ENCODE measurements around the gene STPG2. TPM values are rescaled to one million over a fixed set of nuclear protein-coding genes. Genes with fewer than 3 reads are reported as not detected.

The STPG2 gene
- polyA plus RNA-seq, 3 donors from 2014 or later, result not detected

DNA sequence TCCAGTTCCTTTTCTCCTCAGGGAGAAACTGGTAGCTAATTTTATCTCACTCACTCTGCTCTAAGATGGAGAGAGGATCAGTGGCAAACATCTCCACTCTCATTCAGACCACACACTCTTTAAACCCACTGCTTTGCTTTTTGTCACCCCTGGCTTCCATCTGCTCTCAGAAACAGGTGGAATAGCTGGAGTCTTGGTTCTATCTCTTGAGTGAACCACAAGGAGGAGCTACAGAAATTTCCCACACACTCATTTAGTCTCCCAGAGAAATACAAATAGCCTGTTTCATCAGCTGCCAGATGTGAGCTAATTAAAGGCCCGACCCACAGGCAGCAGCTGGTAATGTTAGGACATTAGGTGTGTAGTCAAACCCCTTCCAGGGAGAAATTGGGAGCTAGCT is 96.6 kb downstream of the STPG2 start:
- Mint-ChIP-seq H3K27ac (no peak overlapping the region), H3K9me3 (peaks cover 0 to 11% (median 3%) of the 10 kb centered on the region in 6 donors), H3K27me3 (ENCODE audit: low read depth in 3 of 3) (peaks cover 3 to 4% (median 3%) of the 10 kb centered on the region in 3 donors), H3K36me3 (no peaks in the 10 kb centered on the region), H3K4me3 (no peak overlapping the region), H3K4me1 (no peaks in the 10 kb centered on the region)
- DNase-seq, result no peak

DNA sequence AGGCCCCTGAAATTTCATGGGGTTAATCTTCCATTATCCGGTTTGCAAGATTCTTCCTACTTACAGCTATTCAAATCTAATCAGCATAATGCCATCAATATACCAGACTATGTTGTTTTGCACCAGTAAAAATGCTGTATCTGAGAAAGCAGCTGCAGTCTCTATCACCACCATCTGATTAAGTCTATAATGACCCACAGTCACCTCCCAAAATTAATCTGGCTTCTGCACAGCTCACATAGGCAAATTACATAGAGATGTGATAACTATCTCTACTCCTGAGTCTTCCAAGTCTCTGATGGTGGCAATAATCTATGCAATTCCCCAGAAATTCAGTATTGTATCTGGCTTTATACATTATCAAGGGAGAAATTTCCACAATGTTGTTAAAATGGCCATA is 113.2 kb downstream of the STPG2 start:
- no peaks in the 10 kb centered on the region for H3K36me3 Mint-ChIP-seq
- peaks cover 9 to 42% (median 24%) of the 10 kb centered on the region in 6 donors for H3K9me3 Mint-ChIP-seq
- no peak for DNase-seq
- H3K4me3 Mint-ChIP-seq, result no peak overlapping the region
- no peaks in the 10 kb centered on the region for H3K4me1 Mint-ChIP-seq
- H3K27me3 Mint-ChIP-seq (ENCODE audit: low read depth in 3 of 3), result peaks cover 0 to 2% (median 0%) of the 10 kb centered on the region in 3 donors
- H3K27ac Mint-ChIP-seq, result no peak overlapping the region

DNA sequence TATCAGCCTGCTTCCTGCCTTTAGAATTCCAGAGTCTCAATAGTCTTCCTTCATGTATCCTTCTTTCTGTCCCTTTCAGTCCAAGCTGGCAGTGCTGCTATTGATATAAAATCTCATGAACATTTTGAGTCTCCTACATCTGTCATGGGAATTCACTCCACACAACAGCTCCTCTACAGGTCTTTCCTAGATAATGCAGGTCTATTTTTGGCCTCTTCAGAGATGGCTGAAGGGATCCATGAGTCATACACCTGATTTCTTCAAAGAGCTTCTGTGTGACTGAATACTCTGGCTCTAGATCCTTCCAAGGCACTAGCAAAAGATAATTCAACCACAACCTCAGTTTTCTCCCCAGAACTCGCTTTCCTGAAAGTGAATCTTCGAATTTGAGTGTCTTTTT is 115.4 kb downstream of the STPG2 start:
- Mint-ChIP-seq H3K27me3 (ENCODE audit: low read depth in 3 of 3) (peaks cover 0 to 2% (median 0%) of the 10 kb centered on the region in 3 donors), H3K4me1 (no peaks in the 10 kb centered on the region), H3K9me3 (peaks cover 10 to 44% (median 27%) of the 10 kb centered on the region in 6 donors), H3K4me3 (no peak overlapping the region), H3K27ac (no peak overlapping the region), H3K36me3 (no peaks in the 10 kb centered on the region)
- no peak for DNase-seq

DNA sequence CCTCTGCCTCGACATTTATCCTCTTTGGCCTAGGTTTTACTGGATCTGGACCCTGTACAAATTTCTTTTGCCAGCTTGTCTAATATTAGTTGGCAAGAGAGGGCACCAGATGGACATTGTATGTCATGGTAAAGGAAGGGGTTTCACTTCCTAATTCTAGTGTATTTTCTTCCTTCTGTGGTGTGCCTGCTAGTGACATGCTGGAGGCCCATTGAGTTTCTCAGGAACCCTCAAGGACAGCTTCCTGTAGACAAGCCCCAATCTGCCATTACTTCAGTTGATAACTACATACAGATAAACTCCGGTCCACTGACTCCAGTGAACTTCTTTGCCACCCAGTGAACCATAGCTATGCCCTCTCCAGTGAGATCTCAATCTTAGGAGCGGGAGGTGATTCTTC is 116.9 kb downstream of the STPG2 start:
- DNase-seq, result no peak
- Mint-ChIP-seq H3K27ac (no peak overlapping the region), H3K27me3 (ENCODE audit: low read depth in 3 of 3) (peaks cover 0 to 2% (median 0%) of the 10 kb centered on the region in 3 donors), H3K9me3 (peaks cover 7 to 41% (median 26%) of the 10 kb centered on the region in 6 donors), H3K36me3 (no peaks in the 10 kb centered on the region), H3K4me1 (no peaks in the 10 kb centered on the region), H3K4me3 (no peak overlapping the region)

DNA sequence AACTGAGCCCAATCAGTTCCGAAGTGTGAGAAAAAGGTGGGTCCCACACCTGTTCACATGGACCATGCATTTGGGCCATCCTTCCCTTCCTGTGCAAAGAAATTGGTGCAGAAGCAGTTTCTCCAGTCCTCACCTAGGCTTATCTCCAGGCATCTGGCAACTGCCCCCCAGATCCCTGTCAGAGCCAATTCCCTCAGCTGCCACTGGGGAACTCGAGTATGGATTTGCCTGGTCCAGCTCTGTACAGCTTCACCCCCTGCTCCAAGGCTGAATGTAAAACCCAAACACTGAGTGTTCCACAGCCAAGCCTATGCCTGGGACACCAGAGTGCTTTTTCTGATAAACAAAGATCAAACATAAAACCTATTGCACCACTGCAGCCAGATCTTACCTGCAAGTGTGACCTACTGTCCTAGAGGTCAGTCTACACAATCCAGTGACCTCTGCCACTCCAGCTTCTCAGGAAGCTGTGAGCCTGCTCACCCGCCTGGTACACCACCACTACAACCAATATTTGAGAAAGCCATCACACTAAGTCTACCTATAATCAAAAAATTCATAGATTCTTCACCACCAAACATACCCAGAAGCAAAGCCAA is 136.4 kb downstream of the STPG2 start:
- peaks cover 19 to 52% (median 33%) of the 10 kb centered on the region in 6 donors for H3K9me3 Mint-ChIP-seq
- no peak for DNase-seq
- no peak overlapping the region for H3K4me3 Mint-ChIP-seq

DNA sequence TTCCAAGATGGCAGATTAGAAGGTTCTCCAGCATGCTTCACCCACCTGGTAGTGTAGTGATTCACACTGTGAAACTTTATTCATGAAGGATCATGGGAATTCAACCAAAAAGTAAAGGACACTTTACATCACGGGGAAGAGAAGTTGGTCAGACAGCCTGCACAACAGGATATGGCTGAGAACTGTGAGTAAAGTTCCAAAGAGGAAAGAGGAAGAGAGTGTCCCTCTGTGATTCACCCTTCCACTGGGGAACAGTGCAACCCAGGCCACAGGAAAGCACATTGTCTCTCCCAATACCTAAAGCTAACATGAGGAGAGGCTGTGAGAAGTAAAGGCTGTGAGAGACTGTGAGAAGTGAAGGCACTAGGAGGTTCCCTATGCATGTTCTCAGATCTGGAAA is 137.2 kb downstream of the STPG2 start:
- Mint-ChIP-seq H3K27me3 (ENCODE audit: low read depth in 3 of 3) (peaks cover 0 to 4% (median 0%) of the 10 kb centered on the region in 3 donors), H3K4me1 (no peaks in the 10 kb centered on the region), H3K36me3 (no peaks in the 10 kb centered on the region), H3K4me3 (no peak overlapping the region), H3K9me3 (peaks cover 18 to 47% (median 26%) of the 10 kb centered on the region in 6 donors), H3K27ac (no peak overlapping the region)
- DNase-seq, result no peak

More for the DNA sequence above, 136.4 kb downstream of the STPG2 start:
- Mint-ChIP-seq H3K27ac (no peak overlapping the region), H3K36me3 (no peaks in the 10 kb centered on the region), H3K4me1 (no peaks in the 10 kb centered on the region), H3K27me3 (ENCODE audit: low read depth in 3 of 3) (peaks cover 0 to 4% (median 0%) of the 10 kb centered on the region in 3 donors)

DNA sequence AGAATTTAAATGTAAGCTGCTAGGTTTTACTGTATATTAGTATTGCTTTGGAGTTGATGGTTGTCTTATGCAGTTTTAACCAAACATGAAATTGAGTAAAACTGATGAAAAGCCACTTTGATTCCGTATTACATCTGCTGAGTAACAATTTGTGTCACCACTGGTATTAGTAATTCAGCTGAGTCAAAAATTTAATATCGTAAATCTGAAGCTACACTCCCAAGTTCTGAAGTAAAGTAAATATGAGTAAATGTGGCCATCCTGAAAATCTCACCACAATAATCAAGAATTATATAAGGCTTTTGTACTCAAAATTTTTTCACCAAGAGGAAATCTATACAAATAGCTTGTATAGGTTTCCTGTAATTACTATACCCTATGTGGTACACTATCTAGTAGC is 142.3 kb downstream of the STPG2 start:
- Mint-ChIP-seq H3K27me3 (ENCODE audit: low read depth in 3 of 3) (peaks cover 0 to 2% (median 0%) of the 10 kb centered on the region in 3 donors), H3K36me3 (no peaks in the 10 kb centered on the region), H3K4me3 (no peak overlapping the region), H3K27ac (no peak overlapping the region), H3K9me3 (peaks cover 0 to 16% (median 7%) of the 10 kb centered on the region in 6 donors), H3K4me1 (no peaks in the 10 kb centered on the region)
- DNase-seq, result no peak

DNA sequence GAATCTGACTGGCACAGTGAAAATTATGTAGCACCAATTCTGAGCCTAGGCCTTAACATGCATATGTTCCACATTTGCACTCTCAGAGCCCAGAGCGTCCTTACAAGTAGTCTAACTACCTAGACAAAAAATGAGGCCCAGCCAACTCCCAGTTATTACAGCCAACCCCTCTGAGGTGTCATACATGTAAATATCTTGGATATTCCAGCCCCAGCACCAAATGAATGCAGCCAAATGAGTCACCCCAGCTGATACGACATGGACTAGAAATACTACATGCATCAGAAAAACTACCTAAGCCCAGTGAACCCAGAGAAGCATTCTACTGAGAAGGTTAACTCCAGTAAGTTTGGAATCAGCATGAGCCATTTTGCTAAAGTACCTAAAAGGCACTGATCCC is 145.1 kb downstream of the STPG2 start:
- DNase-seq, result no peak
- Mint-ChIP-seq H3K4me3 (no peak overlapping the region), H3K27ac (no peak overlapping the region), H3K4me1 (no peaks in the 10 kb centered on the region), H3K9me3 (peaks cover 2 to 17% (median 9%) of the 10 kb centered on the region in 6 donors), H3K36me3 (no peaks in the 10 kb centered on the region), H3K27me3 (ENCODE audit: low read depth in 3 of 3) (peaks cover 0 to 2% (median 0%) of the 10 kb centered on the region in 3 donors)

DNA sequence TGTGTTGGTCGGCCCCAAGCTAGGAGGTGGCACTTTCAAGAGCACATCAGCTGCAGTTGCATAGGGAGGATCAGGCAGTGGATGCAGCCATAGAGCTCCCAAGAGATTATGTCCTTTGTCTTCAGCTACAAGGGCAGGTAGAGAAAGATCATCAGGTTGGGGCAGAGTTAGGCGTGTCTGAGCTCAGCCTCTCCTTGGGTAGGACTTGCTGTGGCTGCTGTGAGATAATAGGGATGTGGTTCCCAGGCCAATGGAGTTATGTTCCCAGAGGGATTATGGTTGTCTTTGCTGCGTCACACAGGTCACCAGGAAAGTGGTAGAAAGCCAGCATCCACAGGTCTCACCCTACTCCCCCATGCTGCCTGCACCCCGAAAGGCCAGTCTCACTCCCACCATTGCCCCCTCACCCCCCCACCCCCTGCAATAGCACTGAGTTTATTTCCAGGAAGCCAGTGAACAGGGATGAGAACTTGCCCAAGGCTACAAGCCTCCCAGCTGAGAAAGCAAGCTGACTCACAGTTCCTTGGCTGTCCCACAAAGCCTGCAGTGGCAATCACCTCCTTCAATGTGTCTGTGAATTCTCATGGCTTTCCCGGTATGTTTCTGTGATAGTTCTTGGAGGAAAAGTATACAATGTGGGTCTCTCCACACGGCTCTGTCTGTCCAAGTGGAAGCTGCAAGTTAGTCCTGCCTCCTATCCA is 148.4 kb downstream of the STPG2 start:
- no peaks in the 10 kb centered on the region for H3K36me3 Mint-ChIP-seq
- no peak overlapping the region for H3K4me3 Mint-ChIP-seq
- peaks cover 2 to 23% (median 12%) of the 10 kb centered on the region in 6 donors for H3K9me3 Mint-ChIP-seq
- no peak overlapping the region for H3K27ac Mint-ChIP-seq
- DNase-seq, result no peak
- H3K4me1 Mint-ChIP-seq, result no peaks in the 10 kb centered on the region
- no peaks in the 10 kb centered on the region for H3K27me3 Mint-ChIP-seq (ENCODE audit: low read depth in 3 of 3)

DNA sequence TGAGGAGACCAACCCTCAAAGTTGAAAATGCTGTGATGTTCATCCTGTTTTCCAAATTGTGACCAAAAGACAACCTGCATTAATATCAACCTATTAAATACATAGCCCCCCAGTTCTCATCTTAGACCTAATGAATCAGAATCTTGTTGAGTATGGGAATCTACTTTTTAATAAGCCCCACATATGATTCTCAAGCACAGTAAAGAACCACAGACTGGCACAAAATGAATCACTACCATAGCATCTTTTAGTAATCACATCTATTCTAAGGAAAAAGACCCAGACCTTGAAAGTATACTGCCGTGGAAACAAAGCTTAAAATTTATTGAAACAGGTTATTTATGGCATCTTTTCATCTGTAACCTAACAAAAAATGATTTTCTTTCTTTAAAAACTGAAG is 152.9 kb downstream of the STPG2 start:
- Mint-ChIP-seq H3K4me3 (no peak overlapping the region), H3K27me3 (ENCODE audit: low read depth in 3 of 3) (no peaks in the 10 kb centered on the region), H3K27ac (no peak overlapping the region), H3K9me3 (peaks cover 0 to 16% (median 5%) of the 10 kb centered on the region in 6 donors), H3K36me3 (no peaks in the 10 kb centered on the region), H3K4me1 (no peaks in the 10 kb centered on the region)
- DNase-seq, result no peak

DNA sequence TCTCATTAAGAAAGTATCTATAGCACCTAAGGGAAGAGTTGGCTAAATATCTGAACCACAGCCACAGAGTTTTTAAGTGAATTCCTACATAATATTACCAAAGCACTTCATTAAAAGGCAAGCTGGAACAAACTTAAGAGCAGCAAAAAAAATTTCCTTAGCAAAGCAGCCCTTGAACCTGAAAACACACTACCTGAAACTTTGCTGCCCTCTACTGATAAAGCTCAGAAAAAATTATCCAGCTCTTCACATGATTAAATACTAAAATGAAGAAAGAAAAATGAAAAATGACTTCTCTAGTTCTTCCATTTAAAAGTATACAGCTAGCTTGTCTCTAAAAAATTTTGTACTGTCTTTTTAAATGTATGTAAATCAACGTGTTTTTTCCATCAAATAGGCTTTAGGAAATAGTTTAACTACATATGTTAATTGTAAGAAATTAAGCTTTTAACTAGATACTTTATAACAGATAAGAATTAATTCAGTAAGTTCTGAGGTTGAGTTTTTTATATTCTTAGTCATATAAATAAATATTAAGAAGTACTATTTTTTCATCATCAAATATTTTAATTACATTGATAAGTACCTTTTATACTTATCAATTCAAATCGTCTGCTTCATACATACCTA is 156.1 kb downstream of the STPG2 start:
- Mint-ChIP-seq H3K27me3 (ENCODE audit: low read depth in 3 of 3) (peaks cover 0 to 2% (median 0%) of the 10 kb centered on the region in 3 donors), H3K4me1 (no peaks in the 10 kb centered on the region), H3K9me3 (peaks cover 0 to 5% (median under 1%) of the 10 kb centered on the region in 6 donors), H3K4me3 (no peak overlapping the region), H3K36me3 (no peaks in the 10 kb centered on the region), H3K27ac (no peak overlapping the region)
- DNase-seq, result no peak

DNA sequence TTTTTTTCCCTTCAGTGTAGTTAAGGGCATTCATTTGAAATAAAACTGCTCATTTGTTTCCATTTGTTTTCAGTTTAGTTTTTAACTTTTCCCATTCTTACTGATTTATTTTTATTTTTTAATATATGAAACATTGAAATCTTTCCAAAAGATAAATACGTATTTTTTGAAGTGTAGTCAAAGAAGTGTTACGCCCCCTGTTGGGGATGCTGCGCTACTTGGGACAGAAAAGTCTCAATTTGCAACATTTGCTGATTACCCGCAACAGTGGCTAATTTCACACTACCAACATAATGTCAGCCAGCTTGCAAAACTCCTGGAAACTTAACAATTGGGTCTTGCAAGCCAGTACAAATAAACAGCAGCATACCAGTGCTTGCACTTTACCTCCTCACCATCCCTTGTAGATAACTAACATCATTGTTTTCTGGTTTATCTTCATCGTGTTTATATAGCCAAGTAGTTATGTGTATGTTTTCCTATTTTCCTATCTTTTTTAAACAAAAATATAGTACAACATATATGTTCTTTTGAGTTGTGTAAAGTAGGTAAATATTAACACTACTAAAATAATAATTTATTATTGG is 158.6 kb downstream of the STPG2 start:
- Mint-ChIP-seq H3K4me3 (no peak overlapping the region), H3K27ac (no peak overlapping the region), H3K27me3 (ENCODE audit: low read depth in 3 of 3) (peaks cover 0 to 2% (median 0%) of the 10 kb centered on the region in 3 donors), H3K36me3 (no peaks in the 10 kb centered on the region), H3K4me1 (no peaks in the 10 kb centered on the region), H3K9me3 (peaks cover 0 to 2% (median 0%) of the 10 kb centered on the region in 6 donors)
- DNase-seq, result no peak

DNA sequence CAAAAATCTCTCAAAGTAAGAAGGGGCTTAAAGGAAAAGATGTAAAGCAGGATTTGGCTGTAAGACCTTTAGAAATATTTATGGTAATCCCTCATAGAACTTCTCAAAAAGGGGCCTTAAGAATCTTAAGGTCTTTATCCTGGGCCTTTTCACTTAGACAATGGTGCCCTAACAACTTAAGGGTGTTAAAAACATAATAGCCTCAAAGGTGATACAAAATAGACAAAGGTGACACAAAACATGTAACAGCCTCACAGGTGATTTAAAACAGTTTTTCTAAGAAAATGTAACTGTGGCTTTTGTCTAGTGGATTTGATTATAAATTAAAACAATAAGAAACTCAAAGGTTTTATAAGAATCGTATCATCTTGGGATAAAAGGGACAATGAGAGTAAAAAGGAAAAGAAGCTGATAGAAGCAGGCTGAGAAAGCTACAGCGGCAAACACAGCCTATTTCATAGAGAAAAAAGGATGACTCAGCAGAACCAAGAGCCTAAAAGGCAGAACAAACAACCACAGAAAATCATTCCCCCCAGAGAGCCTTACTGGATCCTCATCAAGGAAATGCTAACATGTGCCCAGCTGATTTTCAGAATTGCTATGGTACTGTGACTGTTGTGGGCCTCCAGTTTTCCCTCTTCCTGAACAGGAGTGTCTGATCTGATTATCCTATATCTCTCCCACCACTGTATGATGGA is 164.3 kb downstream of the STPG2 start:
- Mint-ChIP-seq H3K9me3 (peaks cover 0 to 10% (median 4%) of the 10 kb centered on the region in 6 donors), H3K4me1 (no peaks in the 10 kb centered on the region), H3K4me3 (no peak overlapping the region), H3K36me3 (no peaks in the 10 kb centered on the region), H3K27me3 (ENCODE audit: low read depth in 3 of 3) (no peaks in the 10 kb centered on the region), H3K27ac (no peak overlapping the region)
- DNase-seq, result no peak

Measured in immature natural killer cell (primary cell).